Keratinocyte (primary cell): ENCODE data around the gene PCBP1.

Experiments
- CTCF ChIP-seq, 3 experiments: IDR thresholded peaks in 1 of 3; conservative IDR thresholded peaks in 1 of 3; optimal IDR thresholded peaks in 1 of 3; 2 replicates in 2 of 3; 3 replicates in 1 of 3; pipeline versions ENCODE3 to v1.5.1; 2011; ENCODE audit warnings: low read length in 3 of 3, mild to moderate bottlenecking in 3 of 3, moderate library complexity in 2 of 3, control low read depth in 1 of 3, inconsistent platforms in 1 of 3; ENCODE audit not compliant: insufficient read depth in 2 of 3; ENCODE audit errors: extremely low read depth in 1 of 3
- EZH2 ChIP-seq: IDR thresholded peaks from one replicate; pipeline ENCODE4 v1.6.1; 2012; ENCODE audit warnings: inconsistent platforms, mild to moderate bottlenecking, low read length, moderate library complexity

GRCh38 chr2:70095720-70096670 is 8.7 kb downstream of the PCBP1 start:
- TF ChIP-seq CTCF (optimal IDR thresholded peaks at IDR 0.05 in 1 of 3, IDR thresholded peaks at IDR 0.05 in 1 of 3, conservative IDR thresholded peaks at IDR 0.05 in 1 of 3; ENCODE audit: extremely low read depth in 1 of 3, insufficient read depth in 2 of 3, low read length in 3 of 3) (no peak), EZH2 (no peak)
